Ecto neural progenitor cell (in vitro differentiated cells): ENCODE data around the gene MYB.

Source experiments
- DNase-seq: peaks from one replicate; pipeline ENCODE4 v3.0.0-alpha.2; 2018; ENCODE audit warnings: low spot score

Gene MYB

DNA sequence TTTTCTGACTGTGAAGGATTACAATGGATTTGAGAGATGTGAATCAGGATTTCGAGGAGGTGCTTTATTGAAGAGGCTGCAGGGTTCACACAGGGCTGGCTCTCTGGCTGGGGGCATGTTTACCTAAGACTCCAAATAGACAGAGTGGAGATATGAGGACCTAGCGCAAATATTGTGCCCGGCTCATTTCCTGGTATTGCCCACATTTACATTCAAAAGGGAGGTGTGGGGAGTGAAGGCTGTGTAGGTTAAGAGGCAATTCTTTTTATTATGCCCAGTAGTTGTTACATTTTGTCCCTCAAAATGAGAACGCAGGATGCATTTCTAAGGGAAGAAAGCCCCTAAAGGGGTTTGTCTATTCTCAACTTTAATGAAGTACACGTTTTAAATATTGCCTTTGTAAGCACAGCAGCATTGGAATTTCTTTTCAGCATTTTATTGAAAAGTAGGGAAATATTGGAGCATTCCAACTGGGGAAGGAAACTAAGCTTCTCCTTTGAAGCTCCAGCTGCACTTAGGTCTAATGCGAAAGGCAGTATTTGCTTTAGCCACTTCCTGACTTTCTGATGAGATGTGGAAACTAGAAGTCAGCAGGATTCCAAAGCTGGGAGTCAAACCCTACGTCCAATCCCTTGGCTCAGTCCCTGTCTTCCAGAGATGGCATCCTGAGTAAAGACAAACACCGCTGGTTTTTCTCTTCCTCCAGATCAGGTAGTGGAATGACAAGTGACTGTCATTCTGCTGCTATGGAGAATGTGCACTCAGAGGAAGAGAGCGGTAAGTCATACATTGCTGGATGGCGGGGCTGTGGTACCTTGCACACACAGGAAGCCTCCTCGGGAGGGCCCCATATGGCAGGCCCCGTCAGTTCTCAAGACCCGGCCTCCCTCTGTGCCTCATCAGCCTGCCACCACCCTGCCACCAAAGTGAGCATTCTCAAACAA lies 70.7 kb downstream of the MYB start:
- DNase-seq, result no peak

DNA sequence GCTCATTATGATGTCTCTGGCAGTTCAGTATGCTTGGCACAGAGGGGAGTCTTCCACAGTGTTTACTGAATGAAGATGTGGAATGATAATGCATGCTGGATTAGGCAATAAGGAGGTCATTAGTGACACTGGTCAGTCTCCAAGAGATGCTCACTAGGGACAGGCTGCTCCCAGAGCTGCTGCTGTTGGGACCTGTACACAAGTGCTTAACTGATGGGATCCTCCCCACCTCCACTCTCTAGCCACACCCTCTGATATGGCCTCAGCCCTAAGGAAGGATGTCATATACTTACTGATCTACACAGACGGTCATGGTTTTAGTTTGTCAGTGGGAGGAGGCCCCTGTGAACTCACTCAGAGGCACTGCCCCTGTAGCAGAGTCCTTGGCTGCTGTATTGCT lies 73.4 kb downstream of the MYB start:
- no peak for DNase-seq

DNA sequence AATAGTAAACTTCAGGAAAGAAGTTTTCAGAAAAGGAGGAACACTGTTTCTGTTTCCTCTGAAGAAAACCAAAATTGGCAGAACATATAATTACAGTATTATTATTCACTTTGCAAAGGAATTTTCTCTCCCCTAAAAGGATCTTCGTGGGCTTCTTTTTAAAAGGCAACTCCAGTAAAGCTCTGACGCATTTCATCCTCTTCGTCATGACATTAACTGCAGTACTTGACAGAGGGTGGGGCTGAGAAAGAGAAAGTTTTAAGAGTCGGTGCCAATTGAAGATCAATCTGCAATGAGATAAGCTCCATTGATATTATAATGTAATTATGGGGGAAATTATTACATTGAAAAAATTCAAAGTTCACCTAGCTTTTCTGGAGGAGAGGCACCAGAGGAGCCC lies 75.8 kb downstream of the MYB start:
- DNase-seq, result no peak

DNA sequence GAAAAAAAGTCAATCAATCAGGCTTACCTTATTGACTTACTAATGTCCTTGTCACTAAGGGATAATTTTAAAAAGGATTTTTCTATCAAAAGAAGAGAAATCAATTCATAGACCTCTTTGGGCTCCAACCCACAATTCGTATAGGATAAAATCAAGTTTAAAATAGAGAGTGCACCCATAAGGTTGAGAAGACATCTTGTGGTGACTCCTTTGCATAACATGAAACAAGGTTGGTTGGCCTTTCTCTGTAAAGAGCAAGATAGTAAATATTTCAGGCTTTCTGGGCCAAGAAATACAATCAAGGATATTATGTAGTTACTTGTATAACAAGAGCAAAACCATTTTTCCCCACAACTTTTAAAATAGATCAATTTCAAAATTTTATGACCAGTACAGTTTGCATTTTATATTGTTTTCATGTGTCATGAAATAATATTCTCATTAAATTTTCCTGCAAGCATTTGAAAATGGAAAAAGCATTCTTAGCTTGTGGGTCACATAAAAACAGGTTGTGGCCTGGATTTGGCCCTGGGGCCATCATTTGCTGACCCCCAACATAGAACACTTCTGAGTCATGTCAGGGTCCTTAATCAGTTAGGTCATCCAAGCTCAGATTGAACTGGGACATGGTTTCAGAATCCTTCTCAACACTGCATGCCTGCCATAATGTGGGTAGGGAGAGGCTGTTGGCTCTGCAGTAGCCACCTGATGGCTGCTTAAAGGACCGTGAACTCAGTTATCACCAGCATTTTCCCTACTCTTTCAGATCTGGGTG lies 76.7 kb downstream of the MYB start:
- no peak for DNase-seq

DNA sequence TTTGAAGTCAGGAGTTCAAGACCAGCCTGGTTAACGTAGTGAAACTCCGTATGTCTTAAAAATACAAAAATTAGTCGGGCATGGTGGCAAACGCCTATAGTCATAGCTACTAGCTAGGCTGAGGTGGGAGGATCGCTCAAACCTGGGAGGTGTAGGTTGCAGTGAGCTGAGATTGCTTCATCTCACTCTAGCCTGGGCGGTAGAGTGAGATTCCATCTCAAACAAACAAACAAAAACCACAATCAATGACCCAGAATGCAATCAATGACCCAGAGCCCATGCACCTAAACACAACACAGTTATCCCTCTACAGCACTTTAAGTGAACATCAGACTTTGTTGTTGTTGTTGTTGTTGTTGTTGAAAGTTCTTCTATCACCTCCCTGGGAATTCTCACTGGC lies 77.9 kb downstream of the MYB start:
- no peak for DNase-seq

DNA sequence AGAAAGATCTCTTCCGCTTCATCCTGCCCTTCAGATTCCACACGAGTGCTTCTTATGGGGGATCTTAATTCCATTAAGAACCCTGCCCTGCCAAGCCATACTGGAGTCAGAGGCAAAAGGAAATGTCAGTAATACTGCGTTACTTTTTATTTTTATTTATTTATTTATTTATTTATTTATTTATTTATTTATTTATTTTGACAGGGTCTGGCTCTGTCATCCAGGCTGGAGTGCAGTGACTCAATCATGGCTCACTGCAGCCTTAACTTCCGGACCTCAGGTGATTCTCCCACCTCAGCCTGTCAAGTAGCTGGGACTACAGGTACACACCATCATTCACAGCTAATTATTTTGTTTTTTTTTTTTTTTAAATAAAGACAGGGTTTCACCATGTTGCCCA lies 79.5 kb downstream of the MYB start:
- no peak for DNase-seq

DNA sequence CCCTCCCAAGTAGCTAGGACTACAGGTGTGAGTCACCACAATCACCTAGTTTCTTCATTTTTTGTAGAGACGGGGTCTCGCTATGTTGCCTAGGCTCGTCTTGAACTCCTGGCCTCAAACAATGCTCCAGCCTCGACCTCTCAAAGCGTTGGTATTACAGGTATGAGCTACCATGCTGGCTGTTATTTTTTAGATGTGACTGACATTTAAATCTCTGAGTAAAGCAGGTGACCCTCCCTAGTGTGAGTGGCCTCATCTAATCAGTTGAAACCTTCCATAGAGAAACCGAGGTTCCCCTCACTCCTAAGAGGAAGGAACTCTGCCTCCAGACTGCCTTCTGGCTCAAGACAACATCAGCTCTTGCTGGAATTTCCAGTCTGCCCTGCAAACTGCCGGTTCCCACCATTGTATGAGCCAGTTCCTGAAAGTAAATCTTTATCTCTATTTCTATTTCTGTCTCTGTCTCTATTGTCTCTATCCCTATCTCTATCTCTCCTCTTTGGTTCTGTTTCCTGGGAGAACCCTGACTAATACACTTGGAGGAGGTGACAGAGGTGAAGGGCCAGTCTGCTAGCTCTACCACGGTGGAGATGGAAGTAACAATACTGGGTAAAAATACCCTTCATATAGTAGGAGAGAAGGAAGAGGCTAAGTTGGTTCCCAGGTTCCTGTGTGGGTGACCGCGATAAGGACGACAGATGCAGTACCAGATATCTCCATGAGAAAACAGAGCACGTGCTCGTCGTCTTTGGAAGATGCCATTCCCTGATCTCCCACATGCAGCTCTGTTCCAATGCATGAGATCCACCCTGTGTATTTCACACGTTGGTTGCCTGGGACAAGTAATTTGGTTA lies 81.0 kb downstream of the MYB start:
- DNase-seq, result no peak

DNA sequence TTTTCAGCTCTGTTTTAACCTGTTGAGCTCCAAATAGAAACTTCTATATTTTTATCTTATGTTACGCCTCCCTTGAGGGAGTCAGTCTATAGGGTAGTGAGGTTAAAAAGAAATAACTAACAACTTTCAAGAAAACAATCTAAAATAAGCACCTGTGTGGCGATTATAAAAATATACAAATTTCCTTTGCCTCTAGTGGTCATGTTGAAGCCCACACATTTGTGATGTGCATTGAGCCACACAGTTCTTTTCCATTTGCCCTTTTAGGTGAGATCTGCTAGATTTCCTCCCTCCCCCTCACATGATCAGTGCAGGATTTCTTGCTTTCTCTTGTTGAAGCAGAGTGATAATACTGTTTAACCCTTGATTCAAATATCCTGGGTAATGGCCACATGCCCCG lies 84.2 kb downstream of the MYB start:
- no peak for DNase-seq

DNA sequence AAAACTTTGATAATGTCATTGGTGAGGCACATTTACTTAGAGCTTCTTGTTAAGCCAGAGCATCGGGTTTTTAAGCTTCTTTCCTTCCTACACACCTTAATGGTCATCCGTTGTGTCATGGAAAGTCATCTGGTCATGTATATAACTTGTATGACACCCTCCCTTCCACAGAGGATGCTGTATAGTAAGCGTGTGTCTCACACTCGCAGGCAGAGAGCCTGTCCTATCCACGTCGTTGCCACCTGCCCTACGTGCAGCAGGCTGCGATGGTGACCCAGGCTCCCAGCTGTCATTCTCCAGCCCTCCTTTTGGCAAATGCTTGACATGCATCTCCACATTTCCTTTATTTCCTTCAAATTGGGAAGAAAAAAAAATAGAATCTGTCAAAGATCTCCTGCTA lies 85.6 kb downstream of the MYB start:
- no peak for DNase-seq

DNA sequence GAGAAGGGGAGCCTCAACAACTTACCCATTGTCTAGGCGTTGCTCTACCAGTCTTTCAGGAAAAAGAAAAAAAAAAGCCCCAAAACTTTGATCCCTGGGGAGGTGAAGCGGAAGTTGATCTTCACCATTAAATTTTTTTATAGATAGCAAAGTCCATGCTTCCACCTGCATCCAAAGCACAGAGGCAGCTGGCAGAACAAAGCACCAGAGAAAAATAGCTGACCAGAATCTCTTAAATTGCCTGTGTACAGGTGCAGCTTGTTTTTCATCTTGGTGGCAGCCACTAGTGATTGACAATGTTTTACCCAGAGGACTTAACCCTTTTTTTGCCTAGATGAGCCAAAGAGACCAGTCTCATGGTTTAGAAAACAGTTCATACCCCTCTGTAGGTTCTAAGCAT lies 86.0 kb downstream of the MYB start:
- no peak for DNase-seq

DNA sequence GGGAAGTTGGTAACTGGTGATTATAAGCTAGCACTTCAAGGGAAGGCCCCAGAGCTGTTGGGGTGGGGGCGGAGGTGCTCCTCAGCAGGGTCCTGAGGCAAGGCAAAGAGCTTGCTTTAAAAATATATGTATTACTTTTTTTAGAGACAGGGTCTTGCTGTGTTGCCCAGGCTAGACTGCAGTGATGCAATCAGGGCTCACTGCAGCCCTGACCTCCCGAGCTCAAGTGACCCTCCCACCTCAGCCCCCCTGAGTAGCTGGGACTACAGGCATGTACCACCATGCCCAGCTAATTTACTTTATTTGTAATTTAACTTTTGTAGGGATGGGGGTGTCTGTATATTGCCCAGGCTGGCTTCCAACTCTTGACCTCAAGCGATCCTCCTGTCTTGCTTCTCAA lies 87.2 kb downstream of the MYB start:
- no peak for DNase-seq

DNA sequence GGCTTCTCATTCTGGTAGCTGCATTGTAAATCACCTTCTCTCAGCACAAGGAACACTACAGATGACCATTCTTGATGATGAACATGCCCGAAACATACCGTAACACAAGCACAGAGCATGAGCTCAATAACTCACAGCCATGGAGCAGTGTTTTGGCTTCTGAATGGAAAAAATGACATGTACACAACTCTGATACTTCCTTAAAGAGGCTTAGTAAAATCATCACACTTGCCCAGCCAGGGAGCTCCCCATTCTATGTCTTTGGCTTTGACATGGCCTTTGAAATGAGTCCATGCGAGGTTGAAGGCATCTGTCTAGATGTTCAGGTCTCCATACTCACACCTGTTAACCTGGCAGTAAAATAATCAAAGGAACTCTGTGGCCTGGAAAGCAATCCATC lies 87.6 kb downstream of the MYB start:
- no peak for DNase-seq
